GM21825 (cell line): ENCODE measurements around the gene TRAF3IP1.
"Not testable (repeated sequence)": the region's sequence is repeated elsewhere in the genome, so short reads cannot be mapped to it uniquely, and the experiment has no call there.

ENCODE experiments used
- ATAC-seq: cut with Tn5 transposase; IDR thresholded peaks from one replicate; pipeline ENCODE4 v1.9.1; 2021; ENCODE audit warnings: mild to moderate bottlenecking, moderate library complexity; ENCODE audit not compliant: unreplicated experiment

TRAF3IP1 gene

DNA sequence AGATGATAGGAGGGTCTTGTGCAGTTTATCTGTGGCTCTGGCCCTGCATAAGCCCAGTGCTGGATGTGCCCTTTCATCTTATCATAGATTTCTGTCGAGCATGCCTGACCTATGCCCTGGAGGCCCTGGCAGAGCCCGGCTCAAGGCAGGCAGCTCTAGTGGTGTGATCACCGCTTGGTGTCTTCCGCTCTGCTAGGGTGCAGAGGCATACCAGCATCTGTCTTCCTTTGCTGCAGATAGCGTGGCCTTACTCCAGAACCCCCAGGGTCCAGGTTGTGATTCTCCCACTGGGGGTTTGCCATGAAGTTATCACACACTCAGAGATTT lies 13.7 kb upstream of the TRAF3IP1 start:
- no peak for ATAC-seq

GRCh38 chr2:238308177-238308576 lies 12.1 kb upstream of the TRAF3IP1 start:
- no peak for ATAC-seq

GRCh38 chr2:238310721-238311120 lies 9.6 kb upstream of the TRAF3IP1 start:
- not testable (repeated sequence) for ATAC-seq

- no peak for ATAC-seq
These were observed 6.9 kb upstream of the TRAF3IP1 start for GRCh38 chr2:238313289-238313990.

DNA sequence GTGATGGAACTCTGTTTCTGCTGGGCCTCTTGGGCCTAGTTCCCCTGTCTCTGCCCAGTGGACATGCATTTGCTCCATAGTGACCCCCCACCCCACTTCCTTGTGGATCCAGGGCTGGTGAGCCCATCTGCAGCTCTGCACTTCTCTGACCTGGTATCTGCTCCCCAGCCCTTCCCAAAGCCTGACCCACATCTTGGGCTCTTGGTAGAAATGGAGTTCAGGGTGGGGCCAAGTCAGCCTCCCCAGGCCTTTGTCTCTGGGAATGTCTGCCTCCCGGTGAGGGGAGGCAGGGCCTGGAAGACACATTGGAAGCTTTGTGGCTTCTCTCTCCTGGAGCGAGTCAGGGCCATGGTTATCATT lies 6.3 kb upstream of the TRAF3IP1 start:
- ATAC-seq: no peak

GRCh38 chr2:238314576-238314975 lies 5.7 kb upstream of the TRAF3IP1 start:
- no peak for ATAC-seq

DNA sequence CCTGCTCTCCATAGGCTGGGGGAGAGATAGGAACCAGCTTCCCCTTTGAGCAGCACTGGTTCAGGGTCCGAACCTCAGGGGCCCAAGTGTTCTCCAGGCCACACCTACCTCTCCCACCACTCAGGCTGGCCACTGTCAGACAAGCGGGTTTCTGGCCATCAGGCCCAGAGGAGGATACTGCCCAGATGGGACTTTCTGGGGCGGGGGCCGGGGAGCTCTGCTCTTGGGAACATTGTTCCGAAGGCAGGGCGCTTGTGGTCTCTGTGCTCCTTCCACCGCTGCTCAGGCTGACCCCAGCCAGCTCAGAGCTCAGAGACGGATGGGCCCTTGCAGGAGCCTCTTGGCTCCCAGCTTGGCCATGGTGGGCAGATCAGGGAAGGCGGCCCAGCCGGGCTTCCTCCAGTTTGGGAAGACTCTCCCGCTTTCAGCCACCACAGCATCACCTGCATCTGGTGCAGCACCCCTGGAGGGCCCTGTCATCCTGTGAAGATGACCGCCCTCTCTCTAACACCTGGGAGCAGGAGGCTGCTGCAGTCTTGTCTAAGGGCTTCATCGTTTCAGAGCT lies 5.2 kb upstream of the TRAF3IP1 start:
- ATAC-seq: no peak

- ATAC-seq: peak; percentile 29
These were observed 447 bp downstream of the TRAF3IP1 start for GRCh38 chr2:238320648-238321281.

DNA sequence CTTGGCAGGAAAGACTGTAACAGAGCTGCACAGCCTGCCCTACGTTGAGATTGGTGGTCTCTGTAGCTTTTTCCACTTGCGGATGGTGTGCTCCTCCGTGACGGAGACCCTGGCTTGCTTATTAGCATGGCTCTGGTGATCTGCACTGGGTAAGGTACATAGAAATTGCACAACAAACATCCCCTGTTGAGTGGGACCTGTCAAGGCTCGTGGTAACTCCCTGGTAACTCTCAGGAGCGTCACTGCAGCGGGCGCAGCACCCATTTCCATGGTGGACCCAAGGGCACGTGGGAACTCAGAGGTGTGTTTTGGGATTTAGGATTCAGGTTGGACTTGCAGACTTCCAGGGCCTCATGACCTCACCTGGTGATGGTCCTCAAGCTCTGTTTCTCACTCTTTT lies 1.1 kb downstream of the TRAF3IP1 start:
- ATAC-seq: no peak

DNA sequence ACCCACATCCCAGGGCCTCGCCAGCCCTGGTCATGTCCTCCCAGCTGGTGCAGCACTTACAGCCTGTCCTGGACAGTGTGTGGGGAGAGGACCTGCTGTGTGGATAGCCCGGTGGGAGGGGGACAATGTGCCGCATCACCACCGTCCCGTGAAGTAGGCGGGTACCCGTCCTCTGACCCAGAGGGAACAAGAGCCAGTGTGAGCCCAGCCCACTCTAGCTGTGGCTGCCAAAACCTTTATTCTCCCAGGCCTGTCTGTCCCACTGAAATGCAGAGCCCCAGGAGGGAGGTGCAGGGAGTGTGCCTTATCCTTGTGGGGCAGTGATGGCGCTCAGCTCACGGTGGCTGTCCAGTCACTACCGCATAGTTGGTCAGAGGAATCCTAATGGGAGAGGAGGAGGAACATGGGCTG lies 1.7 kb downstream of the TRAF3IP1 start:
- ATAC-seq: no peak

GRCh38 chr2:238324248-238324647 lies 3.9 kb downstream of the TRAF3IP1 start:
- ATAC-seq: not testable (repeated sequence)

DNA sequence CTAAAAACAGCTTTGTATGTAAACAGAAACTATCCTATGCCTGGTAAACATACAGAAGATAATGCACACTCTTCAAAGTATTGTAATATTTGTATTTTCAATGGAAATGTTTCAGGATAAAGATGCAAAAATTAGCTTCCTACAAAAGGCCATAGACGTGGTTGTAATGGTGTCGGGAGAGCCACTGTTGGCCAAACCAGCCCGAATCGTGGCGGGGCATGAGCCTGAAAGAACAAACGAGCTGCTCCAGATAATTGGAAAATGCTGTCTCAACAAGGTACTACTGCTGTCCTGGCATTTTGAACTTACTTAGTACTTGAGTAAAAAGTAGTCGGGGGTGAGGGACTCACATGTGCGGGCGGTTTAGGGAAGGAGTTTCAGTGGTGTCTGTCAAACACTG lies 5.4 kb downstream of the TRAF3IP1 start:
- ATAC-seq: no peak

DNA sequence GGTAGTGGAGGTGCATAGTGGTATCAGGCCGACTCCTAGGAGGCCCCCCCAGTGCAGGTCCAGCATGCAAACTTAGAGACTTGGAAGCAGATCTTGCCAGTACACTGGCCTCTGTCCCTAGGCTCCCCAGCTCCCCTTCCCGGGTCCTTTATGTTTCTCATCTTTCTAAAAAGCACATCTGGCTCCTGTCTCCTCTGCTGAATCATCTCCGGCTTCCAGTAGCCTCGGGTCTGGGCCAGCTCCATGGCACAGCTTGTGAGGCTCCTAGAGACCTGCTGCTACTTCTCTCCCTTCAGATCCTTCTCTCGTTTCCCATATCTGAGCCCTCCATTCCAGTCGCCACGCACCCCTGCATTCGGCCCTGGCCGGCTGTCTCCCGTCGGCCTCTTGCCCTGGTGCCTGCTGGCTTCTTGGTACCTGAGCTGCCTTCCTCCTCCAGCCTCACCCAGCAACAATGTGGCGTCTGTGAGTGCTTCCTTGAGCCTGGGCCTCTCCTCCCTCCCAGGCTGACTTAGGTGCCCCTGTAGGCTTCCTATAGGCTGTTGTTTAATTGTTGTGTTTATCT lies 6.6 kb downstream of the TRAF3IP1 start:
- ATAC-seq: no peak

DNA sequence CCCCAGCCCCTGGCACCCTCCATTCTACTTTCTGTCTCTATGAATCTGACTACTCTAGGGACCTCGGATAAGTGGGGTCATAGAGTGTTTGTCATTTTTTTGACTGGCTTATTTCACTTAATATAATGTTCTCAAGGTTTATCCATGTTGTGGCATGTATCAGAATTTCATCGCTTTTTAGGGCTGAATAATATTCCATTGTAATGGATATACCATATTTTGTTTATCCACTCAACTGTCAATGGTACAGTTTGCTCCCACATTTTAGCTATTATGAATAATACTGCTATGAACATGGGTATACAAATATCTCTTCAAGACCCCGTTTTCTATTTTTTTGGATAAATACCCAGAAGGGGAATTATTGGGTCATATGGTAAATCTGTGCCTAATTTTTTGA lies 7.4 kb downstream of the TRAF3IP1 start:
- ATAC-seq: no peak

- ATAC-seq: no peak
These were observed 10.1 kb downstream of the TRAF3IP1 start for GRCh38 chr2:238330391-238330790.

DNA sequence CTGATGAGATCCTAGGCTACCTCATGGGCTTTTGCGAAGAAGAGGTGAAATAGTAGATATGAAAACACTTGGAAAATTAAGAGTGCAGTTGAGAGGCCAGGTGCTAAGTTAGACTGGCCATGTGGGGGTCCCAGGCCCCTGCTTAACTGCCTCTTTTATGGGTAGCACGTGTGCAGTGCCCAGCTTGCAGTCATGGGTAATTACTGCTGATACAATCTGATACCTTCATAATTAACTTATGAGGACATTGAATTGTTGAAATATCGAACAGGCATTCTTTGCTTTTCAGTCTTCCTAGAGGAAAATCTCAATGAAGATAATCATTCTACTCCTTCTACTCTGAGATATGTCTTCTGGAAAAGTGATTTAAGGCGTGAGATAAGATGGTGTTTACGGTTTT lies 11.6 kb downstream of the TRAF3IP1 start:
- no peak for ATAC-seq

DNA sequence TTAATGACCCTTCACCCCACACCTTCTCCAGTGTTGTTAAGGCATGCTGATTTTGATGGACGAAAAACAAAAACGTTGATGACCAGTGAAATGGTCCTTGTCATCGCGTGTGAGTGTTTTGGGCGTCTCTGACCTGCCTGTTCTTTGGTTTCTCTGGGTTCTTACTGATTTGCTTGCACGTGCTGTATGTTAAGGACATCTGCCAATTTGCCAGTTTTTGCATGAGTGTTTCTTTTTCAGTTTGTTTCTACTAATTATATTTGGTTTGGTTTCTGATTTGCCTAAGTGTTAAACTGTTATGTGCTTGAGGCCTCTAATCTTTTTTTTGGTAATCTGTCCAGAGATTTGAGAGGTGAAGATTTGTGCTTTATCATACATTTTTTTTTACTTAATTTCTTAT lies 14.6 kb downstream of the TRAF3IP1 start:
- ATAC-seq: no peak

GRCh38 chr2:238335591-238335990 lies 15.3 kb downstream of the TRAF3IP1 start:
- ATAC-seq: not testable (repeated sequence)

DNA sequence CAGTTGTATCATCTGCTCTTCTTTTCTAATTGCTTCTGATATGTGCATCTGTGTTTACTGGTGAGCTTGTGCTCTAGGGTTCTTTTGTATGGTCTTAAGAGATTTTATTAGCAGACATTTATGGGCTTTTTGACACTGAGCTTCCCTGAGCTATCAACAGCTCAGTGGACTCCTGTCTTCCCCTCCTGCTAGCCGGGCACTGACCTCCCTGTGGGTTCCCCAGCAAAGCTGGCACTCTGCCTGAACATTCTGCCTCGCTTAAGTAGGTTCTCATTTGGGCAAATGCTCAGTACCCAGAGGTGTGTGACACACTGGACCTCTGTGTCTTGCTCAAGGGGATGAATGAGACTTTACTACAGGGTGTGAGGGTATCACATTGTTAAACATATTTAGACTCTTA lies 15.8 kb downstream of the TRAF3IP1 start:
- ATAC-seq: no peak

- no peak for ATAC-seq
These were observed 16.6 kb downstream of the TRAF3IP1 start for GRCh38 chr2:238336793-238337444.

DNA sequence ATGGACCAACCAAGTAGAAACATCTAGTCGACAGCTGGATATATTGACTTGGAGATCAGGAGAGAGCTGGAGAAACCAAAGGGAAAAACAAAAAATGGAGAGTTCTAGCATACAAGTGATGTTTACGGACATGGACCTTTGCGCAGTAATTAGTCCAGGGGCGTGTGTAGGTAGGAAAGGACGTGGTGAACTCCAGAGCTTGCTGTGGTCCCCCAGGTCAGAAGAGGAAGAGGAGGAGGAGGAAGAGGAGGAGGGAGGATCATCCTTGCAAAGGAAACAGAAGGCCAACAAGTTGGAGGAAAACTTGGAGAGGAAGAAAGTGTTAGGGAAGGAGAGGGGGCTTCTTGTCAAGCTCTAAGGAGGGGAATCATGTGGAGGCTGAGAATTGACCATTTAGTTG lies 17.5 kb downstream of the TRAF3IP1 start:
- no peak for ATAC-seq
